Neural progenitor cell (in vitro differentiated cells): ENCODE results near the gene CDC42BPG. TPM values are rescaled to one million over a fixed set of nuclear protein-coding genes. Genes with fewer than 3 reads are reported as not detected.
A peak's percentile ranks its signal among the peaks of the same experiment; 100 is the strongest.

Source experiments
- DNase-seq: peaks from one replicate; pipeline ENCODE4 v3.0.0-alpha.2; 2016; ENCODE audit warnings: low spot score
- H2AFZ ChIP-seq: fragments of 200-600 bp; sonication (generic); replicated peaks from 2 replicates; pipeline ENCODE4 v1.6.1; 2016; ENCODE audit warnings: antibody characterized with exemption
- H3F3A ChIP-seq: fragments of 200-600 bp; sonication (generic); 2 replicates; pipeline ENCODE4 v1.6.1; 2016; ENCODE audit warnings: antibody characterized with exemption, low read depth
- H3K27ac ChIP-seq: fragments of 200-600 bp; sonication (generic); 2 replicates; pipeline ENCODE4 v1.5.1; 2016; ENCODE audit warnings: mild to moderate bottlenecking
- H3K27me3 ChIP-seq: fragments of 200-600 bp; sonication (generic); 2 replicates; pipeline ENCODE4 v1.6.1; 2016; ENCODE audit warnings: mild to moderate bottlenecking, moderate library complexity
- H3K36me3 ChIP-seq: fragments of 200-600 bp; sonication (generic); 2 replicates; pipeline ENCODE4 v1.5.1; 2016
- H3K4me1 ChIP-seq: fragments of 200-600 bp; sonication (generic); 2 replicates; pipeline ENCODE4 v1.6.1; 2016; ENCODE audit warnings: mixed run types
- H3K4me2 ChIP-seq: fragments of 200-600 bp; sonication (generic); 2 replicates; pipeline ENCODE4 v1.6.1; 2016
- H3K4me3 ChIP-seq: fragments of 200-600 bp; sonication (generic); 2 replicates; pipeline ENCODE4 v1.5.1; 2016
- H3K79me2 ChIP-seq: fragments of 200-600 bp; sonication (generic); 2 replicates; pipeline ENCODE4 v1.6.1; 2016; ENCODE audit warnings: low read depth
- H3K9ac ChIP-seq: fragments of 200-600 bp; sonication (generic); 2 replicates; pipeline ENCODE4 v1.6.1; 2016
- H3K9me3 ChIP-seq: fragments of 200-600 bp; sonication (generic); 2 replicates; pipeline ENCODE4 v1.5.1; 2016; ENCODE audit warnings: low read depth
- H4K20me1 ChIP-seq: fragments of 200-600 bp; sonication (generic); 2 replicates; pipeline ENCODE4 v1.6.1; 2016; ENCODE audit warnings: low read depth
- H3K27ac Mint-ChIP-seq: 3 replicates; pipeline ENCODE4 v1.8.0; 2021; ENCODE audit warnings: mixed read lengths
- H3K27me3 Mint-ChIP-seq: 2 replicates; pipeline ENCODE4 v1.8.0; 2022; ENCODE audit warnings: low read depth, mild to moderate bottlenecking, inconsistent platforms, moderate library complexity, mixed read lengths; ENCODE audit not compliant: insufficient read depth
- H3K36me3 Mint-ChIP-seq: 3 replicates; pipeline ENCODE4 v1.8.0; 2021; ENCODE audit warnings: mixed read lengths
- H3K4me1 Mint-ChIP-seq: 3 replicates; pipeline ENCODE4 v1.8.0; 2021; ENCODE audit warnings: mixed read lengths
- H3K4me3 Mint-ChIP-seq: 3 replicates; pipeline ENCODE4 v1.8.0; 2021; ENCODE audit warnings: mild to moderate bottlenecking, moderate library complexity, mixed read lengths
- H3K9me3 Mint-ChIP-seq: 3 replicates; pipeline ENCODE4 v1.8.0; 2020; ENCODE audit warnings: mixed read lengths
- CTCF ChIP-seq: fragments of 200-600 bp; sonication (generic); IDR thresholded peaks from 2 replicates; pipeline ENCODE4 v1.5.1; 2017; ENCODE audit warnings: antibody characterized with exemption, mild to moderate bottlenecking
- EZH2 ChIP-seq: fragments of 200-600 bp; sonication (generic); IDR thresholded peaks from 2 replicates; pipeline ENCODE4 v1.6.1; 2017; ENCODE audit warnings: antibody characterized with exemption, mild to moderate bottlenecking, moderate library complexity
- EZH2phosphoT487 ChIP-seq: fragments of 200-600 bp; sonication (generic); IDR thresholded peaks from 2 replicates; pipeline ENCODE4 v1.6.1; 2017; ENCODE audit warnings: antibody characterized with exemption
- total RNA-seq: library from RNA; depleted of rRNA; stranded (reverse); fragments of >200 nt; gene quantifications from 2 replicates; pipeline ENCODE4 v1.2.3, GENCODE V29; 2015; ENCODE audit warnings: low replicate concordance

The CDC42BPG gene
- total RNA-seq, 1 donor from 2014 or later, result 0.62 TPM

- peaks cover 3% of the 10 kb centered on the region for H3F3A ChIP-seq
- H3K4me1 Mint-ChIP-seq, result no peaks in the 10 kb centered on the region
- H3K27me3 ChIP-seq, result no peaks in the 10 kb centered on the region
- H3K4me3 ChIP-seq, result no peak overlapping the region
- H3K4me1 ChIP-seq, result no peaks in the 10 kb centered on the region
- no peak overlapping the region for H3K27ac Mint-ChIP-seq
- H3K27ac ChIP-seq, result no peak overlapping the region
- TF ChIP-seq EZH2, result no peak
- peak; percentile 78 for TF ChIP-seq CTCF
- TF ChIP-seq EZH2phosphoT487, result no peak
- H4K20me1 ChIP-seq, result no peaks in the 10 kb centered on the region
- H2AFZ ChIP-seq, result no peak overlapping the region
- no peaks in the 10 kb centered on the region for H3K9me3 Mint-ChIP-seq
- peak; percentile 77 for DNase-seq
- H3K36me3 Mint-ChIP-seq, result no peaks in the 10 kb centered on the region
- no peaks in the 10 kb centered on the region for H3K79me2 ChIP-seq
- H3K36me3 ChIP-seq, result no peaks in the 10 kb centered on the region
- H3K4me2 ChIP-seq, result no peak overlapping the region
- no peak overlapping the region for H3K9ac ChIP-seq
- peaks cover 3% of the 10 kb centered on the region for H3K27me3 Mint-ChIP-seq
- H3K9me3 ChIP-seq, result no peaks in the 10 kb centered on the region
- H3K4me3 Mint-ChIP-seq, result no peak overlapping the region
These were observed 56.7 kb downstream of the CDC42BPG start for GRCh38 chr11:64787526-64788320.

GRCh38 chr11:64786308-64786707, 58.1 kb downstream of the CDC42BPG start:
- Histone ChIP-seq H3K27me3 (no peaks in the 10 kb centered on the region), H3F3A (peaks cover 3% of the 10 kb centered on the region), H3K9ac (no peak overlapping the region), H3K4me2 (no peak overlapping the region), H4K20me1 (no peaks in the 10 kb centered on the region), H3K4me3 (no peak overlapping the region), H3K27ac (no peak overlapping the region), H3K36me3 (no peaks in the 10 kb centered on the region), H3K9me3 (no peaks in the 10 kb centered on the region), H2AFZ (no peak overlapping the region), H3K4me1 (no peaks in the 10 kb centered on the region), H3K79me2 (no peaks in the 10 kb centered on the region)
- H3K4me3 Mint-ChIP-seq, result no peak overlapping the region
- no peaks in the 10 kb centered on the region for H3K9me3 Mint-ChIP-seq
- H3K36me3 Mint-ChIP-seq, result no peaks in the 10 kb centered on the region
- H3K4me1 Mint-ChIP-seq, result no peaks in the 10 kb centered on the region
- H3K27me3 Mint-ChIP-seq, result peaks cover 2% of the 10 kb centered on the region
- no peak overlapping the region for H3K27ac Mint-ChIP-seq
- no peak for TF ChIP-seq EZH2phosphoT487
- no peak for TF ChIP-seq EZH2
- TF ChIP-seq CTCF, result no peak
- no peak for DNase-seq

GRCh38 chr11:64784813-64785581, 59.5 kb downstream of the CDC42BPG start:
- Histone ChIP-seq H3K79me2 (peaks cover 3% of the 10 kb centered on the region), H3F3A (peaks cover 6% of the 10 kb centered on the region), H2AFZ (no peak overlapping the region), H3K9ac (no peak overlapping the region), H3K9me3 (no peaks in the 10 kb centered on the region), H3K4me3 (no peak overlapping the region), H3K4me2 (no peak overlapping the region), H3K27ac (no peak overlapping the region), H4K20me1 (no peaks in the 10 kb centered on the region), H3K36me3 (no peaks in the 10 kb centered on the region), H3K4me1 (no peaks in the 10 kb centered on the region), H3K27me3 (no peaks in the 10 kb centered on the region)
- Mint-ChIP-seq H3K27ac (no peak overlapping the region), H3K4me3 (no peak overlapping the region), H3K9me3 (no peaks in the 10 kb centered on the region), H3K4me1 (no peaks in the 10 kb centered on the region), H3K36me3 (no peaks in the 10 kb centered on the region), H3K27me3 (no peaks in the 10 kb centered on the region)
- no peak for DNase-seq
- no peak for TF ChIP-seq CTCF
- TF ChIP-seq EZH2phosphoT487, result no peak
- no peak for TF ChIP-seq EZH2
